Stimulated activated naive CD8-positive, alpha-beta T cell treated with anti-CD3 and anti-CD28 coated beads, Interleukin-15, Interleukin-2, amounts not matched to agents 100 ng/mL and 50 ng/mL, for 24 hours (primary cell): ENCODE measurements around the gene BIVM.
A peak's percentile ranks its signal among the peaks of the same experiment; 100 is the strongest.

ENCODE experiments used
- H3K27ac Mint-ChIP-seq: one replicate; pipeline ENCODE4 v1.8.0; 2021; ENCODE audit warnings: mild to moderate bottlenecking, mixed read lengths
- H3K27me3 Mint-ChIP-seq: one replicate; pipeline ENCODE4 v1.8.0; 2021; ENCODE audit warnings: mixed read lengths
- H3K36me3 Mint-ChIP-seq: one replicate; pipeline ENCODE4 v1.8.0; 2021; ENCODE audit warnings: low read depth, mixed read lengths
- H3K4me1 Mint-ChIP-seq: one replicate; pipeline ENCODE4 v1.8.0; 2021; ENCODE audit warnings: low read depth, mixed read lengths
- H3K4me3 Mint-ChIP-seq: one replicate; pipeline ENCODE4 v1.8.0; 2021; ENCODE audit warnings: mild to moderate bottlenecking, mixed read lengths
- H3K9me3 Mint-ChIP-seq: one replicate; pipeline ENCODE4 v1.8.0; 2021; ENCODE audit warnings: mixed read lengths

The BIVM gene

GRCh38 chr13:102872531-102872930 lies 73.6 kb downstream of the BIVM start:
- Mint-ChIP-seq H3K9me3 (no peaks in the 10 kb centered on the region), H3K36me3 (peaks cover 69% of the 10 kb centered on the region), H3K27me3 (no peaks in the 10 kb centered on the region), H3K4me1 (peaks cover 33% of the 10 kb centered on the region), H3K27ac (peak overlapping the region; percentile 92), H3K4me3 (peak overlapping the region; percentile 15)

GRCh38 chr13:102873653-102874052 lies 74.7 kb downstream of the BIVM start:
- Mint-ChIP-seq H3K4me1 (peaks cover 33% of the 10 kb centered on the region), H3K27ac (no peak overlapping the region), H3K4me3 (no peak overlapping the region), H3K36me3 (peaks cover 64% of the 10 kb centered on the region), H3K27me3 (no peaks in the 10 kb centered on the region), H3K9me3 (no peaks in the 10 kb centered on the region)

GRCh38 chr13:102875256-102875655 lies 76.3 kb downstream of the BIVM start:
- Mint-ChIP-seq H3K4me1 (peaks cover 25% of the 10 kb centered on the region), H3K27me3 (no peaks in the 10 kb centered on the region), H3K9me3 (no peaks in the 10 kb centered on the region), H3K36me3 (peaks cover 53% of the 10 kb centered on the region), H3K4me3 (no peak overlapping the region), H3K27ac (no peak overlapping the region)

- Mint-ChIP-seq H3K27ac (no peak overlapping the region), H3K9me3 (no peaks in the 10 kb centered on the region), H3K36me3 (peaks cover 45% of the 10 kb centered on the region)
These were observed 78.4 kb downstream of the BIVM start for GRCh38 chr13:102877303-102877702.

GRCh38 chr13:102878481-102878880 lies 79.6 kb downstream of the BIVM start:
- no peaks in the 10 kb centered on the region for H3K9me3 Mint-ChIP-seq
- no peak overlapping the region for H3K27ac Mint-ChIP-seq
- H3K4me1 Mint-ChIP-seq, result no peaks in the 10 kb centered on the region
- no peak overlapping the region for H3K4me3 Mint-ChIP-seq
- no peaks in the 10 kb centered on the region for H3K27me3 Mint-ChIP-seq
- peaks cover 35% of the 10 kb centered on the region for H3K36me3 Mint-ChIP-seq

More at GRCh38 chr13:102877303-102877702, 78.4 kb downstream of the BIVM start:
- peaks cover 12% of the 10 kb centered on the region for H3K4me1 Mint-ChIP-seq
- H3K27me3 Mint-ChIP-seq, result no peaks in the 10 kb centered on the region
- no peak overlapping the region for H3K4me3 Mint-ChIP-seq

GRCh38 chr13:102879793-102880499 lies 81.0 kb downstream of the BIVM start:
- no peaks in the 10 kb centered on the region for H3K4me1 Mint-ChIP-seq
- H3K36me3 Mint-ChIP-seq, result peaks cover 34% of the 10 kb centered on the region
- H3K27ac Mint-ChIP-seq, result no peak overlapping the region
- no peak overlapping the region for H3K4me3 Mint-ChIP-seq
- H3K9me3 Mint-ChIP-seq, result no peaks in the 10 kb centered on the region
- H3K27me3 Mint-ChIP-seq, result no peaks in the 10 kb centered on the region

GRCh38 chr13:102881819-102882686 lies 83.1 kb downstream of the BIVM start:
- no peak overlapping the region for H3K27ac Mint-ChIP-seq
- H3K9me3 Mint-ChIP-seq, result no peaks in the 10 kb centered on the region
- H3K27me3 Mint-ChIP-seq, result no peaks in the 10 kb centered on the region
- H3K4me1 Mint-ChIP-seq, result no peaks in the 10 kb centered on the region
- peaks cover 14% of the 10 kb centered on the region for H3K36me3 Mint-ChIP-seq
- no peak overlapping the region for H3K4me3 Mint-ChIP-seq
